Central memory CD4-positive, alpha-beta T cell (primary cell): ENCODE measurements around the gene KIF26A.

Experiments
- DNase-seq: peaks from one replicate; pipeline ENCODE4 v3.0.0; 2022

Gene KIF26A

DNA sequence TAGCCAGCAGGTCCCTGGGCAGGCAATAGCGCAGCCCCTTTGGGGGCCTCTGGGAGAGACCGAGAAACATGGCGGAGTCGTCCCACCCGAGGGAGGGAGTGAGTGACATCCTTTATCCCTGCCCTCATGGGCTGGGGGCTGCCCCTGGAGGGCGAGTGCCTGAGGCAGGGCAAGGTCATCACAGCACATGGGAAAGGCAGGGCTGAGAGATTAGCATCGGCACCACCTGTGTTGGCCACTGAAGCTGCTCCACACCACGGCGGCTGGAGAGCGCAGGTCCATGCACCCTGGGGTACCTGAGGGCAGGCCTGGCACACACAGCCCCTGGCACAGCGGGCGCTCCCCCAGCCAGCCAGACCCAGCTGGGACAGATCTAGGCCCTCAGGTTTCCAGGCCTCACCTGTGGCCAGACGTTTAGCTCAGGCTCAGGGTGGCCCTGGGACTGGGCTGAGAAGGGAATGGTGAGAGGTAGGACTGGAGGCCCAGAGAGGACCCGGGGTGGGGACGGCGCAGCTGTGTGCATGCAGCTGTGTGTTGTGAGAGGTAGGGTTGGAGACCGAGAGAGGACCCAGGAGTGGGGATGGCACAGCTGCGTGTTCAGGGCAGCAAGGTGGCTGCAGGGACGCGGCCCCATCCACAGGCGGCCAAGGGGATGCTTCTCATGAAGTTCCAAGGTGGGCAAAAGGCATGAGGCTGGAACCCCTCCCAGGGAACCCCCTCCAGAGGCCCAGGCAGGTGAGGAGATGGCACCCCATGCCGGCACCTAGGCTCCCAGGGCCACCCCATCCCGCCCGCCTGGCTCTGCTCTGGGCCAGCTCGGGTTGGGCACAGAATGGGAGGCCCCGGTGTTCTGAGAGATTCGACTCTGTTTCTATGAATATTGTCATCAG, 74.1 kb downstream of the KIF26A start:
- no peak for DNase-seq

DNA sequence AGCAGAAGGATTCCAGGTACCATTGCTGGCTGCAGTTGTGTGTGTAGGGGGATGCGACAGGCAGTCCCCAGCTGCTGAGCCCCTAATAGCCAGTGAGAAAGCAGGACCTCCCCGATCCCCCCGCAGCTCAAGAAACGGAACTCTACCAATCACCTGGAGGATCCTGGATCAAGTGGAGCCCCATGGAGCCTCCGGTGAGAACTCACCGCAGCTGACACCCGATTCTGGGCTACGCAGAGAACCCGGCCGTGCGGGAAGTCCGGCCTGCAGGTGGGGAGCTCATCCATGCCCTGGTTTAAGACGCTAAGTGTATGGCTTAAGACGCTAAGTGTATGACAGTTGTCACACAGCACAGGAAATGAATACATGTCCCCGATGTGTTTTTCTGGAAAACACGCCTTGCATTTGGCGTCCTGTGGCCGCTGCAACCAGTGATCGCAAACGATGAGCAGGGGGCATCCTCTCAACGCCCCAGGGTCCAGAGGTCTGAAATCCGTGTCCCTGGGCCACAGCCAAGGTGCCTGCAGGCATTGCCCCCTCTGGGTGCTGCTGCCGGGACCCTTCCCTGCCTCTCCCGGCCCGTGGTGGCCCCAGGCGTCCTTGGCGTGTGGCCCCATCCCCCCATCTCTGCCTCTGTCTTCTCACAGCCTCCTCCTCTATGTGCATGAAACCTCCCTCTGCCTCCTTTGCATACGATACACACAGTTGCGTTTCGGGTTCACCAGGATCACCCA, 75.1 kb downstream of the KIF26A start:
- DNase-seq: no peak

DNA sequence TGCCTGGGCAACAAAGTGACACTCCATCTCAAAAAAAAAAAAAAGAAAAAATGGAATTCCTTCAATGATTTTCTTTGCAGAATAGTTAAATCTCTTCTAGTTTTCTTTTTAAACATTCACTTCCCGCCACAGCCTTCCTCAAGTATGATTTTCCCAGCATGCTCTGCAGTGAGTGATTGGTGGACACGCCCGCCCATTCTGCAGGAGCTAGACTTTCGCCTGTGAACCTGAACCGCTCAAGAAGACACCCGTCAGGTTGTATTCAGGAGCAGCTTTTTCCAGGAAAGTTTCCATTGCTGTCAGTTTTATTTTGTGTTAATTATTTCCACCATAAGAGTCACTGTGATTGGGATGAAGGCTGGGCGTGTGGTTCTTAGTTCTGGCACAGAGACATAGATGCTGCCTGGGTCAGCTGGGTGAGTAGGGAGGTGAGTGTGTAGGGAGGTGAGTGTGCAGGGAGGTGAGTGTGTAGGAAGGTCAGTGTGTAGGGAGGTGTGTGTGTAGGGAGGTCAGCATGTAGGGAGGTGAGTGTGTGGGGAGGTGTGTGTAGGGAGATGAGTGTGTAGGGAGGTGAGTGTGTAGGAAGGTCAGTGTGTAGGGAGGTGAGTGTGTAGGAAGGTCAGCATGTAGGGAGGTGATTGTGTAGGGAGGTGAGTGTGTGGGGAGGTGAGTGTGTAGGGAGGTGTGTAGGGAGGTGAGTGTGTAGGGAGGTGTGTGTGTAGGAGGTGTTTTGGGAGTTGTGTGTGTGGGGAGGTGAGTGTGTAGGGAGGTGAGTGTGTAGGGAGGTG, 76.2 kb downstream of the KIF26A start:
- DNase-seq: no peak

DNA sequence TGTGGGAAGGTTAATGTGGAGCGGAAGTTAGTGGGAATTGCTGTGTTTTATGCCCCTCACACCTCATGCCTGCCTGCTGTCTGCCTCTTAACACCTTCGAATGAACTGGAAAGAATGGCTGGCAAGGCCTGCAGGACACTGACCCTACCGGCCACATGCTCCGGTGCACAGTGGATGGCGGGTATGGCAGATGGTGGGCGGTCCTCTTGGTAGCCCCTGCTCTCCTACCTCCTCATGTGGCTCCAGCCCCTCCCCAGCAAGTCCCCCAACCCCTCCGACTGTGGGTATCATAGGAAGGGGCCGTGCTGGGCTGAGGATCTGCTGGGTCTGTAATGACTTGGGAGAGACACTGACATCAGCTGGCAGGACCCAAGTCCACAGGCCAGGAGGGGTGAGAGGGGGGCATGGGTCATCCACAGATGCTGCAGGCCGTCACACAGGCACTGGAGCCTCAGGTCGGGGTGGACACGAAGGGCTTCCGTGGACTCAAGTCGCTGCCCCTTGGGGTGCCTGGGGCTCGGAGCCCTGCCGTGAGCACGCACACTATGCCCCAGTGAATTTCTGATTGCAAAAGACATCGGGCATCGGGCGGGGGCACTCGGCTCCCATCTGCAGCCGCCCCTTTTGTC, 77.4 kb downstream of the KIF26A start:
- DNase-seq: no peak

DNA sequence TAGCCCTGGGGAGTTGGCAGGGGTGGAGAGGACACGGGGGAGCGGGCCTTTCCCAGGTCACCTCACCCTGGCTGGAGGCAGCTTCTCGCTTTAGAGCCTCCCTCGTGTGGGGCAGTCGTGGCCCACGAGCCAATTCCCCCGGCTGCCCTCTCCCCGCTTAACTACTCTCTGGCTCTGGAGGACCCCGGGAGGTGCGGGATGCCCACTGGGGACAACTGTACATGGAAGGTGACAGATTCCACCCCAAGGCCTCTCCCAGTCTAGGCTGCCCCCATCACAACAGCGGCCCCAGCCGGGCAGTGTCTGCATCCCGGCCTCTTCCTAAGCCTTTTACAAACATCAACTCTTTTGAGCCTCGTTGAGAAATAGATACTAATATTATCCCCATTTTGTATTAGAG, 78.1 kb downstream of the KIF26A start:
- no peak for DNase-seq

DNA sequence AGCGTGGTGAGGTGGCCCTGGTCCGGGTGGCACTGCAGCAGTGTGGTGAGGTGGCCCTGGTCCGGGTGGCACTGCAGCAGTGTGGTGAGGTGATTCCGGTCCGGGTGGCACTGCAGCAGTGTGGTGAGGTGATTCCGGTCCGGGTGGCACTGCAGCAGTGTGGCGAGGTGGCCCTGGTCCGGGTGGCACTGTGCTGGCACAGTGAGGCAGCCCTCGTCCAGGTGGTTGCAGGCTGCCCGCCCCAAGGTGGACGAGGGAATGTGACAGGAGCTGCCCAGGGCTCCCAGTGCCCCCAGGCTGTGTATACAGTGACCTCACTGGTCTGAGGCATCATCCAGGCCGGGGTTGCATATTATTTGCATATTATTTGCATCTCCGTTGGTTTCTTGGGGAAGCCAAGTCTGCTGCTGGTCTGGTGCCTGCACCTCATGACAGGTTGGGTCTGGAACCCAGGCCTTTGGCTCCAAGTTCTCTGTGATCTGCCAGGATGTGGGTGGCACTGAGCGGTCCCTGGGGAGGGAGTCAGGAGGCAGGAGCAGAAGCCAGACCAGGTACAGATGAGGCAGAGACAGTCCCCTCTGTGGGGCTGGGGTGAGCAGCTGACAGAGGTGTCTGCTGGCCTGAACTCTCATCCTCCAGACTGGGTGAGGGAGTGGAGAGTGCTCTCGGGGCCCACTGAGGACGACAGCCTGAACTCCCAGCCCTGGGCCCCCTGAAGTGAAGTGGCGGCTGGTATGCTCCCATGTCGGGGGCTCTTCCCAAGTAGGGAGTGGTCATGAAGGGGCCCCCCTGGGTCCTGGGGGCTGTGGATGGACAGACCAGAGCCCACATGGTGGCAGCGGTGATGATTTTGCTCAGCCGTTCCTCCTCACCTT, 79.3 kb downstream of the KIF26A start:
- DNase-seq: no peak

DNA sequence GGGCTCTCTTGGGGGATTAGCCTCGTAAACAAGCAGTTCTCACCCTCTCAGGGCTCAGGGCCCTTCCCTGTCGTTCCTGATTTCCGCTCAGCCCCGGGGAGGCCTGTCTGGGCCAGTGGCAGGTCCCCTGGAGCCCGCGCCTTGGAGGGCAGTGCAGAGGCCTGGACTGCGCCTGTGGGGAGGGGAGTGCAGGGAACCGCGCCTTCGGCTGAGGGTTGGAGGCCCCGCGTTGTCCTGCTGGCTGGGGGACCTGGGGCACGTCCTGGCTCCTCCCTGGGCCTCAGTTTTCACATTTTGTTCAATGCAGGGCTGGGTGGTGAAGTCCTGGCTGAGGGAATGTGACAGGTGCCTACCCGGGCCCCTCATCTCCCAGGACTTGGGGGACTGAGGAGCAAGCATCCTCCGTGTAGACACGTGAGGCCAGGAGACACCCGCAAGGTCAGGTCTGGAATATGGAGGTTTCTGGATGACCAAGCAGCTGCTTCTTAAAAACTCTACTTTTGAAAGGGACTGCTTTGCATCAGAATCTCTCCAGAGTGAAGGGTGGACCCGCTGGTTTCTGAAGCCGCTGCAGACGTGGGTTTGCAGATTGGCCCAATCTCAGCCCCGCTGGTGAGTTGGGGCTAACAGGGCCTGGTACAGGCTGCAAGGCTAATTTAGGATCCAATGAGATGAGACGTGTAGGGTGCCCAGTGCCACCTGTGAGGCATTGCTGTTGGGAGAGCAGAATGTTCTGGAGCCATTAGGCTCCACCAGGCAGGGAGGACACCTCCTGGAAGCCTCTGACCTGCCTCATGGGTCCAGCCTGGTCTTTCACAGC, 80.2 kb downstream of the KIF26A start:
- no peak for DNase-seq

DNA sequence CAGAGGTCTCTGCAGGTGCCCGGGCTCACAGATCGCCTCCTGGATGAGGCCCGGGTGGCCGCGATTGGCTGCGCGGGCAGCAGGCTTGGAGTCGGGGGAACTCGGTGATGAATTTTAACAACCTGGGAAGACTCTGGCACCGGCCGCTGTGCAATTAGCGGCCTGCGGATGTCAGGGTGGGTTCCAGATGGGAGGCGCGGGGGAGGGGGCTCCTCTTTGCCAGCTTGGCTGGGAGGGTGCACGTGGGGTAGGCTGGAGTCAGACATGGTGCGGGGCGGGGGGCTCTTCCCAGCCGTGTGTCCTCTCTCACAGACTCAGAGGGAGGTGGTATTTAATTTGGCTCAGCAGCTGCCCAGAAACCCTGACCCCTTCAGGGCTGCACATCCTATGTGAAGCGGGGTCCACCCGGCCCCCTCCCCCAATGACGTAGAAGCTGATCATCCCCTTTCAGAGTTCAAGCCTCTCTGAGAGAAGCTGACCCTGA, 81.4 kb downstream of the KIF26A start:
- no peak for DNase-seq

DNA sequence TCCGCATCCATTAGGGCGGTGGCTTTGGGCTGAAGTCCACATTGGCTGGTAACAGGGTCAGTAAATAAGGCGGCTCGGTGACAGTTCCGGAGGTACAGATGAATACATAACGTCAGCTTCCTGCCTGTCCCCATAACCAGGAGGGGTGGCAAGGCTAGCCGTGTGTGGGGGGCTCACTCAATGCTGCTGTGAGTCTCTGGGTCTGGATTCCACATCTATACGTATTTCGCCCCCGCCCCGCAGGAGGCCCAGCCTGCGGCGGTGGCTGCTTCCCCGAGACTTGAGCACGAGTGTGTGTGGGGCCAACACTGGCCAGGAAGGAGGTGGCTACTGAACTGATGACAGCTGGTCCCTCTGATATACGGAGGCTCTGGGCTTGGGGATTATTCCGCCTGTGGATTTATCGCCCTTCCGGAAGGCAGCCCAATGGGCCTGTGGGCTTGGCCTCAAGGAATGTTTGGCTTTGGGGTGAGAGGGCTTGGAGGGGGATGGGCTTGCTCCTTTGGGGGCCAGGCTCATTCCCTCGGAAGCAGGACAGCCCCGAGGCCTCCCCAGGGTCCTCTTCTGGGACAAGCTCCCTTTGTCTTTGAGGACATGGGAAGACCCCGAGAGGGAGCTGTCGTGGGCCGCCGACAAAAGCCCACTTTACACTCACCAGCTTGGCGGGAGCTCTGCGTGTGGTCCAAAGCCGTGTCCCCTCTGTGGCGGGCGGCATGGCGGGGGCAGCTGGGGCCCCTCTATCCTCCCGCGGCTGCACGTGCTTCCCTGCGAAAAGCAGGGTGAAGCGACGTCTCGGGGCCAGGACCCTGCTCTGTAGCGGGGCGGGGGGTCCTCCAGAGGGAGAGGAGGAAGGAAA, 82.1 kb downstream of the KIF26A start:
- DNase-seq: no peak

DNA sequence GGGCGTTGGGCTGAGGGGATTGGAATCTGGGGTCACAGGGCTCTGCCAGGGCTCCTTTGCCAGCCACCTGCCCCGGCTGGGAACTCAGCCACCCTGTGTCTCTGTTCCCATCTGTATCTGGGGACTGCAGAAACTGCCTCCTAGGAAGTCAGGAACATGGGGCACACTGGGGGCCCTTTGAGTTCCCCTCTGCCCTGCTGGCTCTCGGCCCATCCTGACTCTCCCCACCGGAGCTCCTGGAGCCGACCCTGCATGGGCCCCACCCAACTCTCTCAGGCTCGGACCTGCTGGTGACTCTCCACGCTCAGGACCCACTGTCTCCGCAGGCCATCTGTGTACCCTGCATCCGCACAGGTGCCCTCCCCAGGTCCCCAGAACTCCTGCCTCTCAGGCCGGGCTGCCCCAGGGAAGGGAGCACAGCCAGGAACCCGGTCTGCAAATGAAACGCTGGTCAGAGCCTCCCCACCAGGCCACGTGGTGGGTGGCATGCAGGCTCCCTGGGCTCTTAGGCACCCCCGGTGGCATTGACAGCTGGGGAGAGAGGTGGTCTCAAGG, 82.8 kb downstream of the KIF26A start:
- DNase-seq: no peak

DNA sequence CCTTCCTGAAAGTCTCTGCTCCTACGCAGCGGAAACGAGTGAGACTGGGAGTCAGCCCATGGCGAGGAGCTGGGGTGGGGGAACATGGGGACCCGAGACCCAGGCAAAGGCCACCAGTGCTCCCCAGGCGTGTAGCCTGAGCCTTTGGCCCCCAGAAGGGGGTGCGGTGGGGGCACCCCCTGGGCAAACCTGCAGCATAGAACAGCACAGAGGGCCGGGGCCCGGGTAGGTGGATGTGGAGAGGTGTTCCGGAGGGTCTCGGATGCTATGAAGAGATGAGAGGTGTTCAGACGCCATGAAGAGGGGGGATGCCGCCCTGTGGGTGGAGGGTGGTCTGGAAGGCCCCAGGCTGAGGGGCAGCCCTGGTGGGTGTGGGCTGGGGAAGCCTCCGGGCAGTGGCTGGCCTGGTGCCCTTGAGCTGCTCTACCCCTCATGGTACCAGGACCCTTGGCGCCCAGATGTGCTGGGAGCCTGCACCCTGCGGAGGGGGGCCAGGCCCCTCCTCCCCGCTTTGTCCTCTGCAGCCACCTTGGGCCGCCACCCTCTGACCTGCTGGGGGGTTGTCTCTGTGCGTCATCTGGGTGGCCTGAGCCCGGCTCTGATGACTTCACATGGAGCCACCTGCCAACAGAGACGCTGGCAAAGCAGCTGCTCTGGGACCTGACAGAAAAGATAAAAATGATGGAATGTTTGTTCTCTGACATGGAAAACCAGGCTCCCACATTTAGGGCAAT, 83.4 kb downstream of the KIF26A start:
- no peak for DNase-seq

DNA sequence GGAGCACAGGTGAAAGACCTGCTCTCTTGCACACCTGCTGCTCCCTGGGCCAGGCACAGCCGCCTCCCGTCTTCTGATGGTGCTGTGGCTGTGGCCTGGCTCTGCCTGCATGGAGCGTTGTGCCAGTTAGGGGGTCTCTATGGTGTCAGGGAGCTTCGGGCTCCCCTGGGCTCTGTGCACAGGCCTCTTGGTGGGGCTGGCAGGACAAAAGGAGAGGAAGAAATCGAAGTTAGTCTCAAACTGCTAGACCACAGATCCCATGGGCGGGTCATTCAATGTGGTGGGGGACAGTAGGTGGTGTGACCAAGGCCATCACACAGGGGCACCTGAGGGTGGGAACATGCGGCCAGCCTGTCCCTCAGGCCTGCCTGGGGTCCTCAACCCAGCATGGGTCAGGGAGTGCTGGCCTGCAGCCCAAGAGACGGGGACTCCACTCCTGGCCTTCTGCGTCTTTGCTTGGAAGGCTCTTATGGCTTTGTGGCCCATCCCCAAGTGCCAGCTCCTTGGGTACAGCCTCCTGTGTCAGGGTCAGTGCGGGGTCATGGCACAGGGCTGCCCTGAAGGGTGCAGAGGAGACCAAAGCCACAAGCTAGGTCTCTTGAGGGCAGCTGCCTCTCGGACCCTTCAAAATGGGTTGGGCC, 84.1 kb downstream of the KIF26A start:
- DNase-seq: no peak

DNA sequence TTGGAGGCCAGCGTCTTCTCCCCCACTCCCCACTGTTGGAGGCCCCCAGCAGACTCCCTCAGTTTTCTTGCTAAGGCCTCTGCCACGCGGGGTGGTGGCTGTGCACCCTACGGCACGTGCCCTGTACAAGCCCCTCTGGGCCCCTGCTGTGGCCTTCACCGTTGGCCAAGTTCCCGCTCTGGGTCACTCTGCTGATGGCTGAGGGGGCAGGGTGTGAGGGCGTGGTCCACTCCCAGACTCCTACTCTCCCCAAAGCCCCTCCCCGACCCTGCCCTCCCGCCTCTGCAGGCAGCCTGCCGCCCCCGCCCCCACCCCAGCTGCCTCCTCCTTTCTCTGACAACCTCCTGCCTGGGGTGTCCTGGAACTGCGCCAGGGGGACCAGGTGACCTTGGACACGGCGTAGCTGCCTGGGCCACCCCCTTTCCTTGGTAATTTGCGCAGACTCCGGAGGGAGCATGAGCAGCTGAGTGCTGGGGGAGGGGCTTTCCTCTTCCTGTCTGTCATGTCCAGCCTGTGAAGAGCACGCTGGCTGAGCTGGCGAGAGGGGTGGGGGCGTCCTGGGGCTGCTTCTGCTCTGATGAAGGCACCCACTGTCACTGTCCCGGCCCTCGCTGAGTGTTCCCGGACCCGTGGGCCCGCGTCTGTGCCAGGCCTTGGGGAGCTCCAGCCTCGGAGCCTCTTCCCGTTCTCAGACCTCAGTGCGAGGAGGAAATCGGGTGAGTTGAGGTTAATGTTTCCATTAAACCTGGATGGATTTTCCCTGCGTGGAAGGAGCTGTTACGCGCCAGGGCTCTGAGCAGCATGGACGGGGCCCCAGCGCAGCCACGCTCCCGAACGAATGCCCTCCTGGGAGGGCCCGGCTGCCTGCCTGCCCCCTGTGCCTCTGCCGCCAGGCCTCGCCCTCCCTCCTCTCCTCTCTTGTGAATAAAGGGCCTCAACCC, 85.0 kb downstream of the KIF26A start:
- DNase-seq: no peak

DNA sequence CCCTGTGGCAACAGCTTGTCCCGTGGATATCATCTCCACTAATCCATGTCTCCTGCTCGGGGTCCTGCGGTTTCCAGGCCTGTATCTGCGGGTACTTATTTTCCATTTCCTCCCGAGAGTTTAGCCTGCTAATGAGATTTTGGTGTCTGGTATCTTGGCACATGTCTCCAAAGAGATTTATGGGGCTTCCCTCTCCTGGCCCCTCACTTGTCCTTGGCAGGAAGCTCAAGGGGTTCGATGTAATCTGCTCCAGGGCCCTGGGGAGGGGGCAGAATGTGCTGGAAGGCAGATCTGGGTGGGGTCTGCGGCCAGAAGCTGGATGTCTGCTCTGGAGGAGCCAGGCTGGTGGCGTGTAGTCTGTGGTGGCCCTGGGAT, 85.7 kb downstream of the KIF26A start:
- no peak for DNase-seq

DNA sequence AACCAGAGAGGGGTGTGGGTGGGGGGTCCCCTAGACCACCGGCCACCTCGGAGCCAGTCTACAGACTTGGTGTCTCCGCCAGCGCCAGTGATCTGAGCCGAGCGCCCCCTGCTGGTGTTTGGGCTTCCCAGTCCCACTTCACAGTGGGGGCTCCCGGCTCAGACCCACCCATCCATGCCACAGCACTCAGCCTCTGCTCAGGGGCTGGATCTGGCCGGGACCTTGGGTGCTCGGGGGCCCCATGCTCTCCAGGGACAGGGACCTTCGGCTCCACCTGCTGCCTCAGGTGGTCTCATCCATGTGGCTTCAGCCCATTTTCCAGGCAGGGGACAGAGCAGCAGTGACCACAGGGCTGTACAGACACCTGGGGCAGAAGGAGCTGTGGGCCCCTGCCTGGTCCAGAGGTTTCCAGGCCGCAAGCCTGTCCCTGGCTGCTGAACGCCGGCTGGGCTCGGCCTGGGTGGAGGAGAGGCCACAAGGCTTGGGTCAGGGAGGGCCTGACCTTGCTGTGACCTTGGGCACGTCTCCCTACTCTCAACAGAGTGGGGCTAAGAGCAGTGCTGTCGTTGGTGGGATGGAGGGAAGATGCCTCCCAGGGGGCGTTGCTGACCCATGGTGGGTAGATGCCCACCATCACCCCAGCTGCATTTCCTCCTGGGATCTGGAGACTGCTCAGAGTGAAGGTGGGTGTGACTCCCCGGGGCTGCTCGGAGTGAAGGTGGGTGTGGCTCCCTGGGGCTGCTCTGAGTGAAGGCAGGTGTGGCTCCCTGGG, 86.3 kb downstream of the KIF26A start:
- no peak for DNase-seq
